Common myeloid progenitor, CD34-positive (primary cell): Measurements from ENCODE around the gene KCNQ5.

ENCODE experiments used
- CTCF ChIA-PET: fragments of 350-600 bp; sonication (Branson Sonifier 250); formaldehyde crosslinking; loops from one replicate; lab custom pipeline; 2021; ENCODE audit warnings: antibody characterized with exemption; lab: Charles Lee
- POLR2A ChIA-PET: fragments of 350-600 bp; sonication (Branson Sonifier 250); formaldehyde crosslinking; loops from one replicate; lab custom pipeline; 2021; ENCODE audit warnings: antibody characterized with exemption; lab: Charles Lee
- DNase-seq, 3 donors: peaks; one replicate each; pipeline versions ENCODE4 v3.0.0 to v3.0.0-alpha.2; 2013
- H3K27ac ChIP-seq, 2 experiments: 1 replicate in 1 of 2; 2 replicates in 1 of 2; pipeline ENCODE4 v1.7.0; 2013; ENCODE audit warnings: inconsistent platforms in 2 of 2, low read length in 2 of 2, mild to moderate bottlenecking in 2 of 2, low read depth in 1 of 2, moderate library complexity in 1 of 2; ENCODE audit not compliant: severe bottlenecking in 2 of 2, insufficient read depth in 1 of 2, poor library complexity in 1 of 2
- H3K27me3 ChIP-seq, 5 experiments: replicated peaks in 2 of 5; 1 replicate in 3 of 5; 2 replicates in 2 of 5; pipeline versions ENCODE4 v1.6.1 to v1.7.0; 2013; ENCODE audit warnings: low read length in 4 of 5, mild to moderate bottlenecking in 2 of 5, moderate library complexity in 2 of 5, inconsistent platforms in 1 of 5; ENCODE audit not compliant: insufficient read depth in 5 of 5, control insufficient read depth in 4 of 5
- H3K36me3 ChIP-seq, 4 experiments: 1 replicate in 2 of 4; 2 replicates in 2 of 4; pipeline versions ENCODE4 v1.6.1 to v1.7.0; 2013; ENCODE audit warnings: low read length in 3 of 4, control low read depth in 1 of 4, mild to moderate bottlenecking in 1 of 4; ENCODE audit not compliant: control insufficient read depth in 4 of 4, insufficient read depth in 4 of 4
- H3K4me1 ChIP-seq, 4 experiments: 1 replicate in 3 of 4; 2 replicates in 1 of 4; pipeline versions ENCODE4 v1.6.1 to v1.7.1; 2013; ENCODE audit warnings: low read length in 3 of 4, mild to moderate bottlenecking in 3 of 4, control low read depth in 1 of 4, inconsistent platforms in 1 of 4, moderate library complexity in 1 of 4; ENCODE audit not compliant: control insufficient read depth in 4 of 4, insufficient read depth in 4 of 4; ENCODE audit errors: control extremely low read depth in 1 of 4
- H3K4me3 ChIP-seq, 7 experiments: 1 replicate in 4 of 7; 2 replicates in 3 of 7; pipeline versions ENCODE4 v1.5.1 to v1.7.0; 2013; ENCODE audit warnings: mild to moderate bottlenecking in 7 of 7, low read length in 6 of 7, moderate library complexity in 6 of 7, inconsistent platforms in 2 of 7, low read depth in 2 of 7, control low read depth in 1 of 7; ENCODE audit not compliant: insufficient read depth in 4 of 7, control insufficient read depth in 1 of 7; ENCODE audit errors: extremely low read depth in 1 of 7
- H3K9me3 ChIP-seq, 5 experiments: 1 replicate in 4 of 5; 2 replicates in 1 of 5; pipeline versions ENCODE4 v1.6.1 to v1.7.1; 2013; ENCODE audit warnings: low read length in 4 of 5, mild to moderate bottlenecking in 2 of 5, inconsistent platforms in 1 of 5, low read depth in 1 of 5, moderate library complexity in 1 of 5; ENCODE audit not compliant: control insufficient read depth in 4 of 5, insufficient read depth in 2 of 5; ENCODE audit errors: control extremely low read depth in 1 of 5
- WGBS: methylation state at CpG from one replicate; pipeline ENCODE4 v1.1.5; 2013; ENCODE audit not compliant: insufficient coverage; 5-methylcytosine and 5-hydroxymethylcytosine counted together

KCNQ5 gene

DNA sequence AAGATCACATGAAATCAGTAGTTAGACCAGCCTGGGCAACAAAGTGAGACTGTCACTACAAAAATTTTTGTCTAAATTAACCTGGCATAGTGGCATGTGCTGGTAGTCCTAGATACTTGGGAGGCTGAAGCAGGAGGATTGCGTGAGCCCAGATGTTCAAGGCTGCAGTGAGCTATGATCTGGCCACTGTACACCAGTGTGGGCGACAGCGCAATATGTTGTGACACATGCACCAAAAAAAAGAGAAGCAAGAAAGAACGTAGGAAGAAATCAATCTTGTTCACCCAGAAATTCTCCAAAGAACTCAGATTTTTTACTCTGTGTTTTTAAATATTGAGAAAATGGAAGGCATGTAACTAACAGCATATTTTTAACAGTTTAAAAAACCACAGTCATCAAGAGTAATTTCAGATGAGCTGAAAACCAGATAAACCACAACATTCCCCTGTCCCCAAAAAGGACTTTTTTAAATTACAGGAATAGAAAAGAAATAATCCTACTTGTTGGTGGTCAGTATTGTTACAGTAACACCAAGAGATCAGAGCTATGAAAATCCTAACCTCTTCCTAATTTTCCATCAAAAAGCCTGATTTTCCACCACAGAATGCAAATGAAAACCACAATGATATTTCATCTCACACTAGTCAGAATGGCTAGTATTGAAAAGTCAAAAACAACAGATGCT, 363.3 kb downstream of the KCNQ5 start:
- H3K9me3 ChIP-seq: peaks cover 0 to 8% (median 2%) of the 10 kb centered on the region in 5 experiments
- POLR2A ChIA-PET: no interaction called here
- no peak overlapping the region for H3K27ac ChIP-seq
- no peaks in the 10 kb centered on the region for H3K36me3 ChIP-seq
- DNase-seq: peak in 1 of 3 donors; percentile 24
- no peaks in the 10 kb centered on the region for H3K4me1 ChIP-seq
- 100% methylated on average over 1 of the region's 4 CpGs for WGBS
- no peaks in the 10 kb centered on the region for H3K27me3 ChIP-seq
- CTCF ChIA-PET: interaction anchor here (0.6 kb wide), 1 partner anchor 134 kb away, joined by 3 read pairs; no protein-coding TSS in a partner anchor
- H3K4me3 ChIP-seq: no peak overlapping the region

DNA sequence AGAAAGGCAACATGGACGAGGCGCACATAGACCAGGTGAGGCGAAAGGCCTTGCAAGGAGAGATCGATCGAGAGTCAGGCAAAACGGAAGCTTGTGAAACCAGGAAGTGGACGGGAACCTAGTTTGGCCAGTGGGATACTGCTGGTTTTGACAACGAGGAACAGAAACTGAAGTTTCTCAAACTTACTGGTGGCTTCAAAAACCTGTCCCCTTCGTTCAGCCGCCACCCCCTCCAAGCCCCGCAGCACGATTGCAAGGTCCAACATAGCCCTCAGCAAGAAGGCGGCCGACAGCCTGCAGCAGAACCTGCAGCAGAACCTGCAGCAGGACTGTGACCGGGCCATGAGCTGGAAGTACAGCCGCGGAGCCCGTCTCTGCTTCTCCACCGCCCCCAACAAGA, 365.4 kb downstream of the KCNQ5 start:
- Histone ChIP-seq H3K36me3 (no peaks in the 10 kb centered on the region), H3K4me3 (no peak overlapping the region), H3K4me1 (no peaks in the 10 kb centered on the region), H3K9me3 (peaks cover 0 to 8% (median 2%) of the 10 kb centered on the region in 5 experiments), H3K27me3 (no peaks in the 10 kb centered on the region), H3K27ac (no peak overlapping the region)
- 89% methylated on average over 14 of the region's 19 CpGs for WGBS
- DNase-seq: no peak
- ChIA-PET POLR2A (no interaction called here), CTCF (no interaction called here)

DNA sequence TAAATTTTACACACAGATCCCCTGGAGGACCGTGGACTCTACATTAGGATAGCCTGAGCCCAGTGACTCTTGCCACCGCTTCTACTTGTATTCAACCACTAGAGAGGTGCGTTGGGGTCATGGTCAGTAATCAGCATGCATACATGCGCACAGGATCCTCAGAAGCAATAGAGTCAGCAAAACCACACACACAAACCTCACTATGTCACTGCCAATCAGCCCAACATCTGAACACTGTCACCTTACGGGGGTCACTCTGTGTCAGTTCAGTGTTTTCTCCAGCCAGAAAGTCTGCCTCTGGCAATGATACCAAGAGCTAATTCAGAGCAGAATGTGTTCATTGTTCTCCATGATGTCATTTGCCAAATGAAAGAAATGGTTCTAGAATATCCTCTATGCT, 378.1 kb downstream of the KCNQ5 start:
- Histone ChIP-seq H3K4me3 (no peak overlapping the region), H3K36me3 (peaks cover 0 to 2% (median 0%) of the 10 kb centered on the region in 4 experiments), H3K27ac (no peak overlapping the region), H3K9me3 (no peaks in the 10 kb centered on the region), H3K27me3 (no peaks in the 10 kb centered on the region), H3K4me1 (peaks cover 0 to 3% (median 1%) of the 10 kb centered on the region in 4 experiments)
- ChIA-PET POLR2A (no interaction called here), CTCF (no interaction called here)
- 97% methylated on average over 4 of the region's 5 CpGs for WGBS
- no peak for DNase-seq

DNA sequence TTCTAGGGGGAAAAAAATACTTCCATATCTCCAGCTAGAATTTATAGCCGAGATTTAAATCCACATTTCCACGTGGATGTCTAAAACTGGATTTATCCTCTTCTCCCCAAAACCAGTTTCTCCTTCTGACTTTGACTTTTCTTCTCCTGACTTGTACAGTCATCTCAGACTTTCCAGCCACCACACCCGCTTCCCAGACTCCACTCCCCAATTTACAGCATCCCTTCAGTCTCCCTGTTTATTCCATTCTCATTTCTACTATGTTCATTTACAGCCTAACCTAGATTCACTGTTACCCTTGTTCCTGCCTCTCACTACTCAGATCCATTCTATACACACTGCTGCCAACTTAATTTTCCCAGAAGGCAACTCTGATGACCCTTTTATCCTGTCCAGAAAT, 378.6 kb downstream of the KCNQ5 start:
- Histone ChIP-seq H3K36me3 (peaks cover 0 to 2% (median 0%) of the 10 kb centered on the region in 4 experiments), H3K4me3 (no peak overlapping the region), H3K27me3 (no peaks in the 10 kb centered on the region), H3K4me1 (peaks cover 0 to 3% (median 1%) of the 10 kb centered on the region in 4 experiments), H3K9me3 (no peaks in the 10 kb centered on the region), H3K27ac (no peak overlapping the region)
- no peak for DNase-seq
- WGBS: 95% methylated on average over 3 of the region's 3 CpGs
- ChIA-PET POLR2A (no interaction called here), CTCF (no interaction called here)

DNA sequence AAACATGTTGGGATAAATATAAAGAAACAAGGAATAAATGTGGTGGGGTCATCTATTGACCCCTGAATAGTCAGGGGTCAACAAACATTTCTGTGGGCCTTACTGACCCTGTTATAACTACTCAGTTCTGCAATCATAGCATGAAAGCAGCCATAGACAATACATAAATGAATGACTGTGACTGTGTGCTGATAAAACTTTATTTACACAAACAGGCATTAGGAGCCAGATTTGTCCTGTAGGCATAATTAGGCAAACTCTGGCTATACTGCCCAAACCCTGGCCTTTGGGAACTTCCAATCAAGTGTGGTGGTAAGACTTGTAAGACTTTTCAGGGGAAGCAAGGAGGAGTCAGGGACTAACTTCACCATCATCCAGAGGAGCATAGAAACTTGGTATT, 380.7 kb downstream of the KCNQ5 start:
- Histone ChIP-seq H3K36me3 (peaks cover 4 to 14% (median 8%) of the 10 kb centered on the region in 4 experiments), H3K4me3 (no peak overlapping the region), H3K4me1 (no peaks in the 10 kb centered on the region), H3K9me3 (peaks cover 0 to 6% (median 4%) of the 10 kb centered on the region in 5 experiments), H3K27me3 (no peaks in the 10 kb centered on the region), H3K27ac (no peak overlapping the region)
- CTCF ChIA-PET: no interaction called here
- DNase-seq: no peak
- POLR2A ChIA-PET: no interaction called here

DNA sequence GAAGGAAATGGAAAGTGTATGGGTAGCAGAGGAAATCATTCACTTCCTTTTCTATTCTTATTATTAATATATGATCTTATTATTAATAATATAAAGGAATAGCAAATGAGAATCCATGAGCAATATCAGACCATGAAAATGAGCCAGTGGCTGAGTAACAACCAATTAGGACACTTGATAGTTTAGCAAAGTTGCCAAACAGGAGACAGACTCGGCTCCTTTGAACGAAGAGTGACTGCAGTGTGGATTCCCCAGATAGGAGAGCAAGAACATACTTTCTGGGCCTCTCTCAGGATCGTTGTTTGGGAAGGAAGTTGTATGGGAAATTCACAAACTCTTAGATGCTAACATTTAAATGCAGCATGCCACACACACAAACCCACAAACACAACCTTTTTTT, 381.4 kb downstream of the KCNQ5 start:
- no peak overlapping the region for H3K4me3 ChIP-seq
- WGBS: no CpG with 5 or more reads among the region's 3 CpGs
- DNase-seq: no peak
- POLR2A ChIA-PET: no interaction called here
- CTCF ChIA-PET: no interaction called here
- H3K36me3 ChIP-seq: peaks cover 4 to 18% (median 11%) of the 10 kb centered on the region in 4 experiments
- no peaks in the 10 kb centered on the region for H3K4me1 ChIP-seq
- no peak overlapping the region for H3K27ac ChIP-seq
- no peaks in the 10 kb centered on the region for H3K27me3 ChIP-seq
- H3K9me3 ChIP-seq: peaks cover 0 to 11% (median 5%) of the 10 kb centered on the region in 5 experiments

DNA sequence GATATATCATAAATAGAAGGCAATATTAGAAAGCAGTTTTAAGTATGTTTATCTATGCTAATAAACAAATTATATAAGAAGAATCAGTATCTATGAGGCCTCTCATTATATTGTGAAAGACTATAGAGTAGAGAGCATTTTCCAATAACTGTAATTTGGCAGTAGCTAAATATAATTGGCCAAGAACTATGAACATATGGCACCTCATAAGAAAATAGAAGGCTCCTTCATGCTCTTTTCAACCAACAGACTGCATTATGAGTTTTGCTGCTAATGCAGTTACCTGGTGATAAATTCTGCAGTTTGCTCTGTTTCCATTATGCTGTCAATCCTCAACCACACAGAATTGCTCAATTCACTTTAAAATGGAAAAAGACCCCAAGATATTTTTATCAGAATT, 382.4 kb downstream of the KCNQ5 start:
- no peak for DNase-seq
- ChIA-PET CTCF (no interaction called here), POLR2A (no interaction called here)
- H3K4me3 ChIP-seq: no peak overlapping the region
- H3K9me3 ChIP-seq: peaks cover 0 to 18% (median 5%) of the 10 kb centered on the region in 5 experiments
- H3K4me1 ChIP-seq: no peaks in the 10 kb centered on the region
- no peak overlapping the region for H3K27ac ChIP-seq
- H3K27me3 ChIP-seq: no peaks in the 10 kb centered on the region
- peaks cover 4 to 26% (median 14%) of the 10 kb centered on the region in 4 experiments for H3K36me3 ChIP-seq
